ENCODE results near the gene KPNA1. TPM values are rescaled to one million over a fixed set of nuclear protein-coding genes. Genes with fewer than 3 reads are reported as not detected.
"Not testable (repeated sequence)": the region's sequence is repeated elsewhere in the genome, so short reads cannot be mapped to it uniquely, and the experiment has no call there.

KPNA1 gene
- polyA plus RNA-seq, 5 donors = 35.4 to 51.1 (median 47.4) TPM

DNA sequence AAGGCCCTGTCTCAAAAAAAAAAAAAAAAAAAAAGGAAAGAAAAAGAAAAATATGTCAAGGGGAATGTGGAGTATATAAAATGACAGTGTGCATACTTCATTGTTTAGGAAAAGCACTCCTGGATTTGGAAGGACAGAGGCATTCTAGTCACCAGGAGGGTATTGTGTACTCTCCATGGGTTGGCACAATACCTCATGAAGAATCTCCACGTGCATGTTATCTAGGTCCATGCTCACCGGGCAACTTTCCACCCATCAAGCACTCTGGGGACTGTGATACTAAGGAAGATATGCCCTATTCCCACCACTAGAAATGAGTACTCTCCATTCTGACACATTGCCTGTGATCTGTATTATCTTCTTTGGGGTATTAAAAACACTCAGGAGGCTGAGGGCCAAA, 15.4 kb upstream of the KPNA1 start:
- DNase-seq = no peak

DNA sequence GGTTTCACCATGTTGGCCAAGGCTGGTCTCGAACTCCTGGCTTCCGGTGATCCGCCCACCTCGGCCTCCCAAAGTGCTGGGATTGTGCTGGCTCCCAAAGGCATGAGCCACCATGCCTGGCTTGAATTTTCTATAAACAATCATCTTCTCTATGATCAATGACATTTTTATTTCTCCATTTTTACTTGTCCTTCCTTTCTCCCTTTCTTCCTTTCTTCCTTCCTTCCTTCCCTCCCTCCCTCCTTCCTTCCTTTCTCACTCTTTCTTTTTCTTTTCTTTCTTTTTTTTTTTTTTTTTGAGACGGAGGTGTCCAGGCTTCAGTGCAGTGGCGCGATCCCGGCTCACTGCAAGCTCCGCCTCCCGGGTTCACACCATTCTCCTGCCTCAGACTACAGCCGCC, 8.6 kb upstream of the KPNA1 start:
- DNase-seq = no peak

DNA sequence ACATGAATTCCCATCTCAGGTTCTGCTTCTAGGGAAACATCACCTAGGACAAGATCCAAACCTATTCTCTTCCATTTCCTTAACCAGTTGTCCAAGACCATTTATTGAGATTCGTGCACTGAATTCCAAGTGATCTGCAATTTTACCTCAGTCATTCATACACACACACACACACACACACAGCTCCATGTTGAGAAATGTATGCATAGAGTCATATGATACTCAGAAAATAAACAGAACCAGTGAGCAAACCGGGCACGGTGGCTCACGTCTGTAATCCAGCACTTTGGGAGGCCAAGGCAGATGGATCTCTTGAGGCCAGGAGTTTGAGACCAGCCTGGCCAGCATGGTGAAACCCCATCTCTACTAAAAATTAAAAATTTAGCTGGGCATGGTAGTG, 6.1 kb upstream of the KPNA1 start:
- no peak for DNase-seq

DNA sequence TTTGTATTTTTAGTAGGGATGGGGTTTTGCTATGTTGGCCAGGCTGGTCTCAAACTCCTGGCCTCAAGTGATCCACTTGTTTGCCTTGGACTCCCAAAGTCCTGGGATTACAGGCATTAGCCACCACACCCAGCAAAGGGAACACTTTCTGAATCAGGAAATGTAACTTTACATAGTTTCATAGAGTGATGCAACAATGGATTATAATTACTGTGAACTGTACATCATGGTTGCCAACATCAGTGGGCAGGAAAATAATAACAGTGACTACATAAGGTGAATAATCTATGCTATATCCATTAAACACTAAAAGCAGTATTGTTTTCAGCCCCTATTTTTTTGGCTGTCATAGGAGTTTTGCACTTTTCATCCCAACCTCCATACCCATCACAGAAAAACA, 5.0 kb upstream of the KPNA1 start:
- no peak for DNase-seq

DNA sequence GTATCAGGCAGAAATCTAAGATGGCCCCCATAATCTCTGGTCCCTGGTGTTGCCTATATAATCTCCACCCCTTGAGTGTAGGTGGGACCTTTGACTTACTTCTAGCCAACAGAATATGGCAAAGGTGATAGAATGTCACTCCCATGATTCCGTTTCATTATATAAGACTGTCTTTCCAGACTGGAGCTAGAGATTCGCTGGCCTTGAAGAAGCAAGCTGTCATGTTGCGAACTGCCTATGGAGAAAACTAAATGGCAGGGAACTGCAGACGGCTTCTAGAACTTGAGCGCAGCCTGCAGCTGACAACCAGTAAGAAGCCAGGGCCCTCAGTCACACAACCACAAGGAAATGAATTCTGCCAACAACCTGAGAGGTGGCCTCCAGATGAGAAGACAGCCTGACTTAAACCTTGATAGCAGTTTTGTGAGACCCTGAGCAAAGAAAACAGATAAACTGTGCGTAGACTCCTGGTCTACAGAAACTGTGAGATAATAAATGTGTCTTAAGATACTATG, 2.2 kb upstream of the KPNA1 start:
- no peak for DNase-seq

DNA sequence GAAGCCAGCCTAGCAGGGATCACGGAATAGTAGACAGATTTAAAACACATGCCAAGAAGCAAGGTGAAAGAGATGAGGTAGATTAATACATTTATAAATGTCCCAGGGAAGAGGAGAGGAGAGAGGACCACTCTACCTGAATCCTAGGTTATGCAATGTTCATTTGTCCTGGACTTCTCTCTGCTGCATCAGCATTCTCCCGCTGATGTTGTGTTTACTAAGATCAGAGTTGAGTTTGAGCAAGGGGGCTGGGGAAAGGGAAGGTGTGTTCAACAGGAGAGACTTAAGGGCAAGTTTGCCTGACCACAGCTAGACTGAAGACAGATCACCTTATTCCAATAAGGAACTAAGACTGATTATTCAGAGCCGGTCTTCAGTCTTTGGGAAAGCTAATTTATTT, 1.1 kb upstream of the KPNA1 start:
- DNase-seq = no peak

DNA sequence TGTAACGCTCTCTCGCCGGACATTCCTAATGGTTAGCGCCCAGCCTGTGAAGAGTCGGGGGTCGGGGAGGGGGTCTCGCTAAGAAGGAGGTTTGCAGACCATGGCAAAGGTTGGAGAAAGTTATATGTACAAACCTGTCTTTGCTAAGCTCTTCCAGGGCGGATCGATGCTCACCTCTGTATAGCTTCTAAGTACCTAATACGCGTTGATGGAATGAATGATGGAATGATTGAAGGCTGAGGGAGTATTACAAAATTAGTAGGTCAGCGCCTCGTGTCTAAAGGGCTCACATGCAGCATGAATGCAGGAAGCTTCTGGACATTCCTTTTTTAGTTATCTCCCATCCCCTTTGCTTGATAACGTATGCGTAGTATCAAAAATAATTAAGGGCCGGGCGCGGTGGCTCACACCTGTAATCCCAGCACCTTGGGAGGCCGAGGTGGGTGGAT, 305 bp upstream of the KPNA1 start:
- DNase-seq = no peak

DNA sequence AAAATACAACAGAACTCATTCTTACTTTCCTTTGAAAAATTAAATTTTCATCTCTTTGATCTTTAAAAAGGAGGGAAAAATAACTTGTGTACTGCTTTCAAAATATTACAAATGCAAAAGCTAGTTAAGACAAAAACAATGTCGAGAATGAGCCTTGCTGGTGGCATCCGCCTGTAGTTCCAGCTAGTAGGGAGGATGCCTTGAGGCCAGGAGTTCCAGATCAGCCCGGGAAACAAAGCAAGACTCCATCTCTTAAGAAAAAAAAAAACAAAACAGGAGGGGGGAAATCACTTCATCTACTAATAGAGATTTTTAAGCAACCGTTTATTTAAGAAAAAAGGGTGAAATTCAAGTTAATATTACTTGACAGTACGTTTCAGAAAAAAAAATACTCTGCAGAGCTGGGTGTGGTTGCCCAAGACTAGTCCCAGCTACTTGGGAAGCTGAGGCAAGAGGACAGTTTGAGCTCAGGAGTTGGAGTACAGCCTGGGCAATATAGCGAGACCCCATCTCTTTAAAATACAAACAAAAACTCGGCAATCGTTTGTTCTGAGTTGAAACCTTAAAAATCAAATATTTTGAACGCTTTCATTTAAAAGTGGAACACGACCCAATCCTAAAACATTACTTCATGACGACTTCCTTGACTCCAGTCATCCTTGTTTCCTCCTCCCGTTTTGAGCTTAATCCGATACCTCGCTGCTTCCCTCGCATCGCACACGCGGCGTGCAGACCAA, 1.2 kb downstream of the KPNA1 start:
- DNase-seq = no peak

DNA sequence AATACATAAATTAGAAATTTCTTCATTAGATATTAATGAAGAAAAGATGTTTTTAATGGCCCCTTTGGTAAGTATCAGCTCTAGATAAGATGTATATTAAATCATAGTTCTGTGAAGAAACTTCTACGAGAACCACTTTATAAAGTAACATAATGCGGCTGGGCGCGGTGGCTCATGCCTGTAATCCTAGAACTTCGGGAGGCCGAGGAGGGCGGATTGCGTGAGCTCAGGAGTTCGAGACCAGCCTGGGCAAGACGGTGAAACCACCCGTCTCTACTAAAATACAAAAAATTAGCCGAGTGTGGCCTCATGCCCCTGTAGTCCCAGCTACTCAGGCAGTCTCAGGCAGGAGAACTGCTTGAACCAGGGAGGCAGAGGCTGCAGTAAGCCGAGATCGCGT, 2.5 kb downstream of the KPNA1 start:
- DNase-seq = no peak

DNA sequence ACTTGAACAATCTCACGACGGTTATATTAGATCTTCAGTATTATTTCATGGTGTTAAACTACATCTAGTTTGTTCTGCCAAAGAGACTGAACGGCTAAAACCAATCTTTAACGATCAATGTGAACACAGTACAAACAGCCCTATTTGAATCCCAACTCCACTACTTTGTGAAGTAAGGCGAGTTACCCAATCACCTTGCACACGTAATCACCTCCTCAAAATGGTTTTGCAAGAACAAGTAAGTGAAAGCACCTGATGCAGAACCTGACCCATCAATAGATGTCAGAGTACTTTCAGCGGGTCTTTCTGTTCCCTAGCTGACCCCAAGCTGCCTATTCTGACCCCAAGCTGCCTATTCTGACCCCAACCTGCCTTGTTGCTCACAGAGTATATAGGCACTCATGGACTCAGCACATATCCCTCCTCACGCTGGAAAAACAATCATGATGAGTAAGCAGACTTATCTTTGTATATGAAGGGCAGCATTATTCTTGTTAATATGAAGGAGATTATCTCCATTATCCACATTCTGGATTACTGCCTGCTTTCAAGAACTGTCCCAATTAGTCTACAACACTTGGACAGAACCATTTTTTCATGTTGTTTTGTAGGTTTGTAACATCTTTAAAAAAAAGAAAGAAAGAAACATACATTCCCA, 3.7 kb downstream of the KPNA1 start:
- DNase-seq = no peak

DNA sequence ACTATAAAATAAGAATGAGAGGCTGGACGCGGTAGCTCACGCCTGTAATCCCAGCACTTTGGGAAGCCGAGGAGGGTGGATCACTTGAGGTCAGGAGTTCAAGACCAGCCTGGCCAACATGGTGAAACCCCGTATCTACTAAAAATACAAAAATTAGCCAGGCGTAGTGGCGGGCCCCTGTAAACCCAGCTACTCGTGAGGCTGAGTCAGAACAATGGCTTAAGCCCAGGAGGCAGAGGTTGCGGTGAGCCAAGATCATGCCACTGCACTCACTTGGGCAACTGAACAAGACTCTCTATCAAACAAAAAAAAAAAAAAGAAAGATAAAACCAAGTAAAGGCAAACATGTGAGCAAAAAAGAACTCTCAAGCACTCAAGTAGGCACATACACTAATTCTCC, 5.8 kb downstream of the KPNA1 start:
- not testable (repeated sequence) for DNase-seq

DNA sequence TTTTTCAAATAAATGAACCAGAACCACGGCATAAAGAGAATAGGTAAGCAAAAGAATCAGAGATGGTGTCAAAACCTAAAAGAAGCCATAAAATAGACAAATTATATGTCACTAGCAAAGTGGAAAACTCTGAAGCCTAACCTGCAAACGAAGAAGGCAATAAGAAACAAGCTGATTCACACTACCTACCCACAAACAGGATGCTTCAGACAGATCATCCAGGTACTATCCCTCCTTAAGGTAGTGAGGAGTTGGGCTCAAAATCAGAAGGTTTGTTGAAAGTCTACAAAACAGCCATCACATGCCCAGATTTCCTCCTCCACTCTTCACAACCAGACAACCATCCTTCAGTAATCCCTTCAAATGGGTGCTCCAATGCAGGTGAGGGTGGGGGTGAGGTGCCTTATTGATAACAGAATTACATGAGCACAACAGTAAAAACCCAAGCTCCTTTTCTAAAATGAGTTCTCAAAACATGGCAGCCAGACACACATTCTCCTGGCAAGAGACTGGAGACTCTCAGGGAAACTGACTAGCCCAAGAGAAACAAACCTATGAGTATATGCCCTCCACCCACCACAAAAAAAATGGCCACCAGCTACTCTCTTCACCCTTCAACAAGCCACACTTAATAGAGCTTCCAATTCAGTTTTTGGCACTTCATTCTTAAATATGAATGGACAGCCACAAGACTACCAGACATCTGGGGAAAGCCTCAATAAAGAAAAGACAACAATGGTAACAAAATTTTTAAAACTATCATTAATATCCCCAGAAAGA, 6.4 kb downstream of the KPNA1 start:
- DNase-seq = no peak

DNA sequence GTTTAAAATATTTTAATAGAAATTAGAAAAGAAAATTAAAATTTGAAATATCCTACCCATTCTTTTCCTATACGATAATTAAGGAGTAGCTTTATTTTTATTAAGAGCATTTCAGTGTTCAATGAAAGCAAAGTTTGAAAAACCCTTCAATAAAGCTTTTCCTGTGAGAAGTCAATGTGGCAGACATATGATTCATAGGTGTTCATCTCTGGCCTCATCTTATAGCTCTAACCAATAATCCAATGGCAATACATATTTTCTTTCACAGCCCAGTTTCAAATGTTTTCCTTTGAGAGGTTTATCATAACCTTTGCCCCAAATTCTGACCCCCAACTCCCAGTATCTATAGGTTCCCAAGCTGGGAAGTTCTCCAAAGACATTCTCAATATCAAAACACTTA, 8.3 kb downstream of the KPNA1 start:
- no peak for DNase-seq

DNA sequence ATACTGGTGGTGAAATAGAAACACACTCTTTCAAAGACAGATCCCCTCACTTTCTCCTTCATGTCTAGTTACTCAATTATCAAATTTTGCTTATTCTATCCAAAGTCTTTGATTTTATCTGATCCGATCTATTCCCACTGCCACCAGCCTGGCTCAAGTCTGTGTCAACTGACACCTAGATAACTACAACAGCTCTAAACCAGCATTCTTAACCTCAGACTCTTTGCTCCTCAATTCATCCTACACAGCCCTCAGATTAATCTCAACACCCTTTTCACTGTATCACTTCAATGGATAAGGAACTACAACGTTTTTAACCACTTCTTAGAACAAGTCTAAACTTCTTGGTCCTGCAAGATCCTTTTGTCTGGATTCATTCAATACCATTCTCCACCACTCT, 9.1 kb downstream of the KPNA1 start:
- DNase-seq = no peak

DNA sequence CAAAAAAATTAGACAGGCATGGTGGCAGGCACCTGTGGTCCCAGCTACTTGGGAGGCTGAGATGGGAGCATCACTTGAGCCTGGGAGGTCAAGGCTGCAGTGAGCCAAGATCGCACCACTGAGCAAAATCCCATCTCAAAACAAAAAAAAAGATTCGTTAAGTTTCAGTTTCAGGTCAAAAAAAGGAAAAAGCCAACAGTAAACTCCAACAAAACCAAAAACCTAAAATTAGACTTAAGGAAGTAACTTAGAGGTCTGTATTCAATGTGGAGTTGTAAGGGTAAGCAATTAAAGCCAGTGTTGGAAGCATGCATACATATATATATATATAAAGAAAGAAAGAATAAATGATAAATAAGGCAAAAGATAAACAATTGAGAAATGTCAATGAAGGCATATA, 11.8 kb downstream of the KPNA1 start:
- no peak for DNase-seq

DNA sequence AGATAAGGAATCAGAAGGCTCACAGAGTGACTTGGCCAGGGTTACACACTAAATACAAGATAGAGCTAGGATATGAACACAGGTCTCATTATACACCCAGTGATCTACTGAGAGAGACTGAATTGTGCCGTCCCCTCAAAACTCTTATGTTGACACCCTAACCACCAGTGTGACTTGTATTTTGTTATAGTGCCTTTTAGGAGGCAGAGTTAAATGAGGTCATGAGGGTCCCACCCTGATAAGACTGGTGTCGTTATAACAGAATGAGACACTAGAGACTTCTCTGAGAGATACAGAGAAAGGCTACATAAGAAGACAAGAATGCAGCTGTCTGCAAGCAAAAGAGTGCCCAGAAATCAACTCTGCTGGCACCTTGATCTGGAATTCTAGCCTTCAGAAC, 12.6 kb downstream of the KPNA1 start:
- DNase-seq = no peak

DNA sequence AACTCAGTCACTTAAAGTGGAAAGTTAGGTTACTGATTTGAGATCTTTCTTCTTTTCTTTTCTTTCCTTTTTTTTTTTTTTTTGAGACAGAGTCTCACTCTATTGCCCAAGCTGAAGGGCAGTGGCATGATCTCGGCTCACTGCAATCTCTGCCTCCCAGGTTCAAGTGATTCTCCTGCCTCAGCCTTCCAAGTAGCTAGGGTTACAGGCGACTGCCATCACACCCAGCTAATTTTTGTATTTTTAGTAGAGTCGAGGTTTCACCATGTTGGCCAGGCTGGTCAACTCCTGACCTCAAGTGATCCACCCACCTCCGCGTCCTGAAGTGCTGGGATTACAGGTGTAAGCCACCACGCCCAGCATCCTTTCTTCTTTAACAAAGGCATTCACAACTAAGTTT, 13.8 kb downstream of the KPNA1 start:
- not testable (repeated sequence) for DNase-seq

DNA sequence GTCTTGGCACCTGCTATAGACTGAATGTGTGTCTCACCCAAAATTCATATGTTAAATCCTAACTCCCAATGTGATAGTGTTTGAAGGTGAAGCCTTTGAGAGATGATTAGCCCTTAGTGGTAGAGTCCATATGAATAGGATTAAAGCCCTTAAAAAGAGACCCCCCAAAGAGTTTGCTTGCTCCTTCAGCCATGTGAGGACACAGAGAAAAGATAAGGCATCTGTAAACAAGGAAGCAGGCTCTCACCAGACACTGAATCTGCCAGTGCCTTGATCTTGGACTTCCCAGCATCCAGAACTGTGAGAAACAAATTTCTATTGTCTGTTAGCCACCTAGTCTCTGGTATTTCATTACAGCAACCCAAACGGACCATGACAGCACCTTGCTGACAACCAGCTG, 16.6 kb downstream of the KPNA1 start:
- DNase-seq = no peak

DNA sequence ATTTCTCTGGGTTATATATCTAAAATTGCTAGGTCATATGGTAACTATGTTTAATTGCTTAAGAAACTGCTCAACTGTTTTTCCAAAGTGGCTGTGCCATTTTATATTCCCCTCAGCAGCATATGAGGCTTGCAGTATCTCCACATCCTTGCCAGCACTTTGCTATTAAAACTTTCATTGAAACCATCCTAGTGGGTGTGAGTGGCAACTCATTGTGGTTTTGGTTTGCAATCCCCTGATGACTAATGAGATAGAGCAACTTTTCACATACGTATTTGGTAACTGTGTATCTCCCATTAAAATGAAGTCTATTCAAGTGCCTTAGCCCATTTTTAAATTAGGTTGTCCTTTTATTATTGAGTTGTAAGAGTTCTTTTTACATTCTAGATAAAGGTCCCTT, 17.3 kb downstream of the KPNA1 start:
- no peak for DNase-seq

DNA sequence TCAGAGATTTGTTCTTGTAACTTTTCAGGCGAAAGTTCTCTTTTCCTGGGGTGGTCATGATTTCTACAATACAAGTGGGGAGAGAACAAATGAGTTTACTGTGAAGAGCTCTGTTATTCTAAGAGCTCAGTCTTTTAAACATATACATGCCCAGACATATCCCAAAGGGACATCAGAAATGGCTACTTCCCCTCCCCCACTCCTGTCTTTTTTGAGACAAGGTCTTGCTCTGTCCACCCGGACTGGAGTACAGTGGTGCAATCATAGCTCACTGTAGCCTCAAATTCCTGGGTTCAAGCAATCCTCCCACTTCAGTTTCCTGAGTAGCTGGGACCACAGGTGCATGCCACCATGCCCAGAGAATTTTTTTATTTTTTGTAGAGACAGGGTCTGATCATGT, 18.2 kb downstream of the KPNA1 start:
- DNase-seq = no peak

DNA sequence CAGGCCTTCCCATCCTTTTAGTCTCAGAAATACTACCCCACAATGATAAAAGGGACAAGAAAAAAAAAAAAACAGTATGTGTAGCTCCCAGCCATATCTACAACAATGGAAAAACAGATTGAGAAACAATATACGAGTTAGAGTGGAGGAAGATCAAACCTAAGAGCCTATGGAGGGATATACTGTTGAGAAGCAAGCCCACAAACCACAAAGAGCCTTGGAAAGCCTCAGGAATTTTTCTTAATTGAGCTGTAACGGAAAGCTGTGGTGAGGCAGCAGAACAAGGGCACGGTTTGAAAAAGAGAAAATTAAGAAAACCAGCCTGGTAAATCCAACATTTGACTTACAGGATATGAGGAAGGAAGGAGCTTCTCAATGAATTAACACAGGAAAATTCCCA, 21.4 kb downstream of the KPNA1 start:
- DNase-seq = no peak

DNA sequence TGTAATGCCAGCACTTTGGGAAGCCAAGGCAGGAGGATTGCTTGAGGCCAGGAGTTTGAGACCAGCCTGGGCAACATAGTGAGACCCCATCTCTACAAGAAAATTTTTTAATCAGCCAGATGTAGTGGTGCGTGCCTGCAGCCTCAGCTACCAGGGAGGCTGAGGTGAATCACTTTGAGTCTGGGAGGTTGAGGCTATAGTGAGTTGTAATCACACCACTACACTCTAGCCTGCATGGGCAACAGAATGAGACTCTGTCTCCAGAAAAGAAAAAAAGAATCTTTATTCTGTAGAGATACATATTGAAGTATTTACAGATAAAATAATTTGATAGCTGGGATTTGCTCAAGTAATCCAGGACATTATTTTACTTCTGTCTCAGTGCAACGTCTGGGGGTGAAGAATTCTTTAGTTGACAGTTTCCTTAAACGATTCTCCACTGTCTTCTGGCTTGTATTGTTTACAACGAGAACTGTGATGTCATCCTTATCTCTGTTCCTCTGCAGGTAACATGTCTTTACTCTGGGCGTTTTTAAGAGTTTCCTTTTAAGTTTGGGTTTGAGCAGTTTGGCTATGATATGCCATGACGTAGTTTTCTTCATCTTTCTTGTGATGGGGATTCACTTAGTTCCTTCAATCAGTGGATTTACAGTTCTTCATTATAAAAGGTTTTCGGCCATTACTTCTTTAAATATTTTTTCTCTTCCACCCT, 26.3 kb downstream of the KPNA1 start:
- no peak for DNase-seq
